K562 (cell line): ENCODE data around the gene MRPL40. TPM values are rescaled to one million over a fixed set of nuclear protein-coding genes. Genes with fewer than 3 reads are reported as not detected.
A peak's percentile ranks its signal among the peaks of the same experiment; 100 is the strongest.

Experiments
- CCAR2 ChIP-seq: fragments of 200-400 bp; formaldehyde crosslinking; IDR thresholded peaks from 2 replicates; pipeline ENCODE4 v1.6.1; 2017; ENCODE audit warnings: mild to moderate bottlenecking, low read depth, low read length
- CCNT2 ChIP-seq: IDR thresholded peaks from 2 replicates; pipeline ENCODE4 v1.6.1; 2011; ENCODE audit warnings: borderline replicate concordance, low read depth, mild to moderate bottlenecking, moderate library complexity, mixed read lengths, low read length; ENCODE audit not compliant: insufficient read length; ENCODE audit errors: extremely low read depth
- CHCHD3 ChIP-seq: fragments of 250-450 bp; sonication (Bioruptor Pico); IDR thresholded peaks from 2 replicates; pipeline ENCODE4 v2.1.2; 2022; ENCODE audit warnings: mild to moderate bottlenecking
- CREBBP ChIP-seq: IDR thresholded peaks from one replicate; pipeline ENCODE4 v1.6.1; 2012; ENCODE audit warnings: low read depth, mild to moderate bottlenecking, control low read depth, inconsistent platforms, low read length
- DIDO1 ChIP-seq: fragments of 450-650 bp; IDR thresholded peaks from 2 replicates; pipeline ENCODE4 v1.6.1; 2016; ENCODE audit warnings: low read depth, missing biosample characterization, missing genetic modification characterization
- DLX4 ChIP-seq: fragments of 250-450 bp; sonication (Bioruptor Pico); IDR thresholded peaks from 2 replicates; pipeline ENCODE4 v1.6.1; 2021; ENCODE audit warnings: mild to moderate bottlenecking
- HMG20B ChIP-seq: fragments of 250-450 bp; sonication (Bioruptor Pico); IDR thresholded peaks from 2 replicates; pipeline ENCODE4 v1.5.0; 2021; ENCODE audit warnings: mild to moderate bottlenecking
- HMGXB4 ChIP-seq: sonication (generic); formaldehyde crosslinking; IDR thresholded peaks from 2 replicates; pipeline ENCODE4 v1.8.1; 2023; ENCODE audit warnings: mild to moderate bottlenecking, missing genetic modification reagents
- KAT2B ChIP-seq: IDR thresholded peaks from one replicate; pipeline ENCODE4 v1.6.1; 2012; ENCODE audit warnings: low read depth, mild to moderate bottlenecking, control low read depth, inconsistent platforms, low read length, moderate library complexity
- LEF1 ChIP-seq: fragments of 450-650 bp; IDR thresholded peaks from 2 replicates; pipeline ENCODE4 v1.6.1; 2016; ENCODE audit warnings: mild to moderate bottlenecking
- SIN3A ChIP-seq, 2 experiments: fragments of 150-350 bp in 1 of 2; IDR thresholded peaks; 2 replicates each; pipeline ENCODE4 v1.6.1; 2011 to 2016; ENCODE audit warnings: borderline replicate concordance in 2 of 2, low read depth in 2 of 2, low read length in 2 of 2, mild to moderate bottlenecking in 2 of 2, moderate library complexity in 2 of 2; ENCODE audit not compliant: control insufficient read depth in 1 of 2
- SRSF3 ChIP-seq: fragments of 200-400 bp; formaldehyde crosslinking; IDR thresholded peaks from 2 replicates; pipeline ENCODE4 v1.6.1; 2016; ENCODE audit warnings: mild to moderate bottlenecking, low read length, moderate library complexity; ENCODE audit not compliant: insufficient read depth
- SUPT5H ChIP-seq: fragments of 450-650 bp; IDR thresholded peaks from 2 replicates; pipeline ENCODE4 v1.6.1; 2016
- TEAD1 ChIP-seq, 2 experiments: fragments of 450-650 bp in 1 of 2; sonication (generic) in 1 of 2; formaldehyde crosslinking; IDR thresholded peaks; 2 replicates each; pipeline versions ENCODE4 v1.4.0 to v1.8.0; 2020 to 2022; ENCODE audit warnings: mild to moderate bottlenecking in 2 of 2, missing genetic modification reagents in 1 of 2
- ZBTB49 ChIP-seq: sonication (generic); formaldehyde crosslinking; IDR thresholded peaks from 2 replicates; pipeline ENCODE4 v1.8.0; 2022; ENCODE audit warnings: missing genetic modification reagents, mild to moderate bottlenecking, borderline replicate concordance
- ZFX ChIP-seq: sonication (generic); formaldehyde crosslinking; IDR thresholded peaks from 2 replicates; pipeline ENCODE4 v1.8.0; 2022; ENCODE audit warnings: mild to moderate bottlenecking, missing genetic modification reagents, moderate library complexity
- ZMIZ1 ChIP-seq, 2 experiments: fragments of 150-350 bp in 1 of 2; IDR thresholded peaks; 2 replicates each; pipeline ENCODE4 v1.6.1; 2012 to 2016; ENCODE audit warnings: low read depth in 2 of 2, low read length in 2 of 2, mild to moderate bottlenecking in 1 of 2, moderate library complexity in 1 of 2
- ZNF24 ChIP-seq: fragments of 450-650 bp; IDR thresholded peaks from 2 replicates; pipeline ENCODE4 v1.6.1; 2016
- ZNF586 ChIP-seq: fragments of 450-650 bp; formaldehyde crosslinking; conservative IDR thresholded peaks from 2 replicates; pipeline ENCODE4 v1.4.0; 2020; ENCODE audit warnings: mild to moderate bottlenecking, moderate library complexity
- polyA plus RNA-seq, 8 experiments: library from polyadenylated mRNA; depleted of rRNA in 4 of 8; stranded (reverse) in 5 of 8; unstranded in 3 of 8; fragments of >200 nt; fragmentation: Nextera tagmentation in 2 of 8; fragmentation: Illumina TruSeq in 1 of 8; extraction: Ambion mirVana in 2 of 8; extraction: Trizol in 1 of 8; gene quantifications; 2 replicates each; pipeline versions ENCODE4 v1.2.1 to v1.2.3, GENCODE V29; 2011 to 2014; ENCODE audit warnings: inconsistent platforms in 1 of 8, missing spikeins in 1 of 8
- total RNA-seq, 7 experiments: library from RNA; depleted of rRNA in 6 of 7; stranded (reverse); fragments of >200 nt in 6 of 7; fragmentation: Illumina TruSeq in 2 of 7; extraction: Trizol in 2 of 7; gene quantifications; 2 replicates each; pipeline versions ENCODE4 v1.2.1 to v1.2.3, GENCODE V29; 2011 to 2021; ENCODE audit warnings: low replicate concordance in 1 of 7

MRPL40 gene
- total and polyA plus RNA-seq, 9 of the 15 experiments (the other 6 are each of a cell fraction or from before 2014, with no cell fraction given): 132 to 652 (median 208) TPM

GRCh38 chr22:19432133-19432851 is at the start of gene MRPL40 (continued):
- TF ChIP-seq DLX4 (CRISPR knock-in tag) (no peak), CHCHD3 (CRISPR knock-in tag) (peak; percentile 96), ZFX (no peak), HMGXB4 (CRISPR knock-in tag) (peak; percentile 100), CCNT2 (no peak), TEAD1 (CRISPR knock-in tag; IDR thresholded peaks at IDR 0.05) (peak in 1 of 2 experiments; percentile 97; a peak in 2 of 4 replicates), ZMIZ1 (IDR thresholded peaks at IDR 0.05; ENCODE audit: low read depth in 2 of 2, low read length in 2 of 2) (peak; percentile 60 to 95; a peak in 3 of 4 replicates), SUPT5H (no peak), ZBTB49 (CRISPR knock-in tag) (no peak), CCAR2 (no peak), LEF1 (no peak), ZNF586 (CRISPR knock-in tag) (0 out of 2 replicates have a peak, but pooled peaks have one; percentile 3), KAT2B (peak; percentile 73), DIDO1 (peak; percentile 99), SRSF3 (no peak; the same call in 1 of the 2 replicates), CREBBP (peak; percentile 70), ZNF24 (no peak), SIN3A (IDR thresholded peaks at IDR 0.05; ENCODE audit: borderline replicate concordance in 2 of 2, control insufficient read depth in 1 of 2, low read depth in 2 of 2, low read length in 2 of 2) (peak in 1 of 2 experiments; percentile 98; a peak in 2 of 4 replicates), HMG20B (CRISPR knock-in tag) (no peak)
